ENCODE data around the gene MYO9A.
"Not testable (repeated sequence)": the region's sequence is repeated elsewhere in the genome, so short reads cannot be mapped to it uniquely, and the experiment has no call there.

Gene MYO9A

DNA sequence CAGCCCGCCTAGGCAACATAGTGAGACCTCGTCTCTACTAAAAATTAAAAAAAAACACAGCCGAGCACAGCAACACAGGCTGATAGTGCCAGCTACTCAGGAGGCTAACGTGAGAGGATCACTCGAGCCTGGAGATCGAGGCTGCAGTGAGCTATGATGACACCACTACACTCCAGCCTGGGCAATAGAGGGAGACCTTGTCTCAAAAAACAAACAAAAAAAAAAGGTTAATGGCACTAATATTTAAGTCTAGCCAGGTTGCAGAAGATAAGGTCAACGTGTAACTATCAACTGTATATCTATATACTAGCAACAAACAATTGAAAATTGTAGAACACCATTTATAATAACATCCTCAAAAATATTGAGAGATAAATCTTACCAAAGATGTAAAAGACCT, 75.1 kb downstream of the MYO9A start:
- no peak for DNase-seq (ENCODE audit: low read depth in 3 of 3)

DNA sequence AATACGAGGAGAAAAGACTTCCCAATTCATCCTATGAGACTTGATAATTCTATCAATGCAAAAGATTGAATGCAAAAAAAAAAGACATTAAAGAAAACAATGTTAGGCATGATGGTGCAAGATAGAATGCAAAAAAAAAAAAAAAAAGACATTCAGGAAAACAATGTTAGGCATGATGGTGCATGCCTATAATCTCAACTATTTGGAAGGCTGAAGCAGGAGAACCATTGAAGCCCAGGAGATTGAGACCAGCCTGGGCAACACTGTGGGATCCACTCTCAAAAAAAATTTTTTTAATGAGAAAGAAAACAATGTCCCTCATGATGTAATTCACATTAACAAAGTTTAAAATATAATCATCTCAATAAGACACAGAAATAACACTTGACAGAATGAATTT, 75.9 kb downstream of the MYO9A start:
- no peak for DNase-seq (ENCODE audit: low read depth in 3 of 3)

GRCh38 chr15:72037321-72037720, 80.6 kb downstream of the MYO9A start:
- DNase-seq (ENCODE audit: low read depth in 3 of 3) = no peak

DNA sequence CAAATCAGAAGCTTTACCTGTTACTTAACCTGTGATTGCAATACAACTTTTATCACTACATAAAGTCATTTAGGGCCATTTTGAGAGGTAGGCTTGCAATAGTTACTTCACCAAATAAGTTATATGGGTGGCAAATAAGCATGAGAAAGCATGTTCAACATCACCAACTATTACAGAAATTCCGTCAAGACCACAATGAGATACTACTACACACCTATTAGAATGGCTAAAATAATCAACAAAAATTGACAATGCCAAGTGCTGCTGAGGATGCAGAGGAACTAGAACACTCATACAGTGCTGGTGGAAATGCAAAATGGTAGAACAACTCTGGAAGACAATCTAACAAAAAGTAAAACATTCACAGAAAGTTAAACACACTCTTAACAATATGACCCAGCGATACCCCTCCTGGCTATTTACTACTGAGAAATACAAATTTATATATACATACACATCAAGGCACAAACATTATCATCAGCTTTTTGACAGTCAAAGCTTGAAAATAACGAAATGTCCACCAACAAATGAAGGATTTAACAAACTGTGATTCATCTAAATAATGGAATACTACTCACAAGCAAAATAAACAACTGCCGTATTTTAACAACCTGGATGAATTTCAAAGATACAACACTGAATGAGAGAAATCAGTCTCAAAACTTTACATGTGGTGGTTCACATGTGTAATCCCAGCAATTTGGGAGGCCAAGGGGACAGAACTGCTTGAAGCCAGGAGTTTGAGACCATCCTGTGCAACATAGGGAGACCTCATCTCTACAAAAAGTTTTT, 82.9 kb downstream of the MYO9A start:
- no peak for DNase-seq (ENCODE audit: low read depth in 3 of 3)

DNA sequence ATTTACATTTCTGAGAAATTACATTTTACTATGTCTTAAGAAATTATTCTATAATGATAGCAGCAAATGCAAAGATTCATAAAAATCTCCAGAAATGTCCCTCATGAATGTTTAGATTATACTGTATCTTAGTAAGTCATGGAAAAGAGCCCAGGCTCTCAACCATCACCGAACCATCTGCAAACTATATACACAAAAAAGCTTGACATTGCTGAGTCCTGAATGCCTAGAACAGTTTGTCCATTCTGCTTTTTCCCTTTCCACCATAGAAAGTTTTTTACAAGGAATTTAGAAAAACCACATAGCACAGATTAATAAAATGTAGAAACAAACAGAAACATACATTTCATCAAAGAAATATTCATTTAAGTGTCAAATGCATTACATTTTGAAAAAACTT, 83.6 kb downstream of the MYO9A start:
- DNase-seq (ENCODE audit: low read depth in 3 of 3) = no peak

- DNase-seq (ENCODE audit: low read depth in 3 of 3) = no peak
Observed at GRCh38 chr15:72033711-72034110, 84.2 kb downstream of the MYO9A start.

- DNase-seq (ENCODE audit: low read depth in 3 of 3) = no peak
Observed at GRCh38 chr15:72033285-72033684, 84.7 kb downstream of the MYO9A start.

- no peak for DNase-seq (ENCODE audit: low read depth in 3 of 3)
Observed at GRCh38 chr15:72021604-72022003, 96.3 kb downstream of the MYO9A start.

DNA sequence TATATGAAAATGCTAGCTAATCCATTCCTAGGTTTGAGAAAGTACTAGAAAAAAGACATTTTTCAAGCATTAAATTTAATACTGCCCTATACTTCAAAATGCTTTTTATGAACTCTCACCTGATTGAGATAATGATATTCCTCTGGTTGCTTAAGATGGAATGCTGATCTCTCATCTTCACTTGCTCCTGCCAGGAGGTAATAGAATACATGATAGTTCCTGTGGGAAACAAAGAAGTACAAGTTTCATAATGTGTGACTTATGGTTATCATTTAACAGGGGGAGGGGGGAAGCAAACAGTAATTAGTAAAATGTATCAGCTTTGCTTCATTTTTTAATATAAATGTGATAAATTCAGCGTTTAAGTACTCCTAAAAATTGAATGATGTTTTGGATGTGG, 97.2 kb downstream of the MYO9A start:
- no peak for DNase-seq (ENCODE audit: low read depth in 3 of 3)

DNA sequence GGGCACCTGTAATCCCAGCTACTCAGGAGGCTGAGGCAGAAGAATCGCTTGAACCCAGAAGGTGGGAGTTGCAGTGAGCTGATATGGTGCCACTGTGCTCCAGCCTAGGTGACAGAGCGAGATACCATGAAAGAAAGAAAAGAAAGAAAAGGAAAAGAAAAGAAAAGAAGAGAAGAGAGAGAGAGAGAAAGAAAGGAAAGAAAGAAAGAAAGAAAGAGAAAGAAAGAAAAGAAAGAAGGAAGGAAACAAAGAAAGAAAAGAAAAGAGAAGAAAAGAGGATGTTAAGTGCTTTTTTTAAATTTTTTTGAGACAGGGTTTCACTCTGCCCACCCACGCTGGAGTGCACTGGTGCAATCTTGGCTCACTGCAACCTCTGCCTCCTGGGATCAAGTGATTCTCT, 103.4 kb downstream of the MYO9A start:
- DNase-seq (ENCODE audit: low read depth in 3 of 3) = not testable (repeated sequence)

GRCh38 chr15:72013703-72014102, 104.2 kb downstream of the MYO9A start:
- no peak for DNase-seq (ENCODE audit: low read depth in 3 of 3)

- no peak for DNase-seq (ENCODE audit: low read depth in 3 of 3)
Observed at GRCh38 chr15:72011302-72011942, 106.5 kb downstream of the MYO9A start.

- DNase-seq (ENCODE audit: low read depth in 3 of 3) = no peak
Observed at GRCh38 chr15:72009222-72009621, 108.7 kb downstream of the MYO9A start.

- DNase-seq (ENCODE audit: low read depth in 3 of 3) = no peak
Observed at GRCh38 chr15:72006382-72006781, 111.6 kb downstream of the MYO9A start.

DNA sequence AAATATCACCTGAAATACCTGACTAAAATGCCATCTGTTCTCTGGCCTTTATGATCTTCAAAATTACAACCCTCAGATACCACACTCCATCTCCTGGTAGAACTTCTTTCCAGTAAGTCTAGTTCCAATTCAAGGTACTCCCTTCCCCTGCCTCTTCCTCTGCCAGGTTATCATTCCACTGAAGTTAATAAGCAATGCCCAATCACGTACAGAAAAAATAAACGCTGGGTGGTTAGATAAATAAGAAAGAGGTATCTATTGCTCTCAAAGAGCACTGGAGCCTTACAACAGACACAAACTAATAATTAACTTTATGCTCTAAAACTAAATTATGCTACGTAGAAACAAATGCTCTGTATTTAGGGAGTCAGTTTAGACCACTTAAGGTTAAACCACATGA, 112.5 kb downstream of the MYO9A start:
- DNase-seq (ENCODE audit: low read depth in 3 of 3) = no peak

DNA sequence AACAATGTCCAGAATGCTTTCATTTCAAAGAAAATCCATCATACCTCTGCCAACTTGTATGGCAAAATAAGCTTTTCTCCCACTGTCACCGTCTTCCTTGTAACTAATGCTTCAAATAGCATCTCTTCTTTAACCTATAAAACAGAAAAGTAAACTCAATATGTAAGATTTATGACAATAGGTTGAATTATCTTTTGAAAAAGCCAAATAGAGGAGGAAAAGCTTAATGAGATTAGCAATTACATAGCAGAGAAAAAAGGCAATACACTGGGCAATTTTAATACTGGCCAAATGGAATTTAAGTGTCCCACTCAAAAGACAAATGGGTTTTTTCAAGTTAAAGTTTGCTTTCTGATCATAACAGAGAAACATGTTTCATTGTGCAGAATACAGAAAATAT, 118.1 kb downstream of the MYO9A start:
- DNase-seq (ENCODE audit: low read depth in 3 of 3) = no peak

- not testable (repeated sequence) for DNase-seq (ENCODE audit: low read depth in 3 of 3)
Observed at GRCh38 chr15:71998717-71999116, 119.2 kb downstream of the MYO9A start.

DNA sequence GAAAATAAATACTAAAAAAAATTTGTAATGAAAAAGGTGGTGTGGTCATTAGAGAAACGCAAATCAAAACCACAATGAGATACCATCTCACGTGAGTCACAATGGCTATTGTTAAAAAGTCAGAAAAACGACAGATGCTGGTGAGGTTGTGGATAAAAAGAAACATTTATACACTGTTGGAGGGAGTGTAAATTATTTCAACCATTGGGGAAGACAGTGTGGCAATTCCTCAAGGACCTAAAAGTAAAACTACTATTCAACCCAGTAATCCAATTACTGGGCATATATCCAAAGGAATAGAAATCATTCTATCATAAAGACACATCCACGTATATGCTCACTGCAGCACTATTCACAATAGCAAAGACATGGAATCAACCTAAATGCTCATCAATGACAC, 120.3 kb downstream of the MYO9A start:
- no peak for DNase-seq (ENCODE audit: low read depth in 3 of 3)

DNA sequence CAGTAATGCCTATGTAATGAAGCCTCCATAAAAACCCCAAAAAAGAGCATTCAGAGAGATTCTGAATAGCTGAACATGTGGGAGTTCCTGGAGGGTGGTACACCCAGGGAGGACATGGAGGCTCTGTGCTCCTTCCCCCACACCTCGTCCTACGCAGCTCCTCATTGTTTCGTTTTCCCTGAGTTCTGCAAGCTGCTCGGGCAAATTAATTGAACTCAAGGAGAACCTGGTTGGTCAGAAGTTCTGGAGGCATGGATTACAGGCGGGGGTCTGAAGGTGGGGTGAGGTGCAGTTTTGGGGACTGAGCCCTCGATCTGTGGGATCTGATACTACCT, 142.2 kb downstream of the MYO9A start:
- no peak for DNase-seq (ENCODE audit: low read depth in 3 of 3)

- DNase-seq (ENCODE audit: low read depth in 3 of 3) = no peak
Observed at GRCh38 chr15:71974211-71974610, 143.7 kb downstream of the MYO9A start.

- no peak for DNase-seq (ENCODE audit: low read depth in 3 of 3)
Observed at GRCh38 chr15:71973366-71973765, 144.6 kb downstream of the MYO9A start.

- no peak for DNase-seq (ENCODE audit: low read depth in 3 of 3)
Observed at GRCh38 chr15:71971905-71972304, 146.0 kb downstream of the MYO9A start.

- no peak for DNase-seq (ENCODE audit: low read depth in 3 of 3)
Observed at GRCh38 chr15:71970435-71970834, 147.5 kb downstream of the MYO9A start.

GRCh38 chr15:71962537-71962936, 155.4 kb downstream of the MYO9A start:
- DNase-seq (ENCODE audit: low read depth in 3 of 3) = no peak
